HCT116 (cell line): ENCODE measurements around the gene SLC24A5.

Experiments used
- CEBPB ChIP-seq: IDR thresholded peaks from 2 replicates; pipeline ENCODE4 v1.6.1; 2012; ENCODE audit warnings: low read depth
- POLR2A ChIP-seq: IDR thresholded peaks from 2 replicates; pipeline ENCODE4 v1.7.0; 2011; ENCODE audit warnings: borderline replicate concordance; ENCODE audit not compliant: insufficient read depth, insufficient read length; ENCODE audit errors: extremely low read depth
- POLR2AphosphoS5 ChIP-seq: IDR thresholded peaks from 2 replicates; pipeline ENCODE4 v1.6.1; 2011; ENCODE audit warnings: mild to moderate bottlenecking, low read depth, low read length, moderate library complexity
- SP1 ChIP-seq: IDR thresholded peaks from 2 replicates; pipeline ENCODE4 v1.6.1; 2012; ENCODE audit warnings: low read depth
- TF ChIP-seq, protein P1 (sequence below): IDR thresholded peaks from 2 replicates; pipeline ENCODE4 v1.6.1; 2012
- TF ChIP-seq, protein P2 (sequence below), 3 experiments: fragments of 200-600 bp in 1 of 3; sonication (generic) in 1 of 3; IDR thresholded peaks in 2 of 3; conservative IDR thresholded peaks in 1 of 3; 2 replicates each; pipeline ENCODE4 v1.5.1; 2012 to 2017; ENCODE audit warnings: low read depth in 2 of 3, low read length in 2 of 3, antibody characterized with exemption in 1 of 3, borderline replicate concordance in 1 of 3, control low read depth in 1 of 3, mild to moderate bottlenecking in 1 of 3, mixed read lengths in 1 of 3, mixed run types in 1 of 3, moderate library complexity in 1 of 3; ENCODE audit not compliant: insufficient read depth in 1 of 3

DNA sequence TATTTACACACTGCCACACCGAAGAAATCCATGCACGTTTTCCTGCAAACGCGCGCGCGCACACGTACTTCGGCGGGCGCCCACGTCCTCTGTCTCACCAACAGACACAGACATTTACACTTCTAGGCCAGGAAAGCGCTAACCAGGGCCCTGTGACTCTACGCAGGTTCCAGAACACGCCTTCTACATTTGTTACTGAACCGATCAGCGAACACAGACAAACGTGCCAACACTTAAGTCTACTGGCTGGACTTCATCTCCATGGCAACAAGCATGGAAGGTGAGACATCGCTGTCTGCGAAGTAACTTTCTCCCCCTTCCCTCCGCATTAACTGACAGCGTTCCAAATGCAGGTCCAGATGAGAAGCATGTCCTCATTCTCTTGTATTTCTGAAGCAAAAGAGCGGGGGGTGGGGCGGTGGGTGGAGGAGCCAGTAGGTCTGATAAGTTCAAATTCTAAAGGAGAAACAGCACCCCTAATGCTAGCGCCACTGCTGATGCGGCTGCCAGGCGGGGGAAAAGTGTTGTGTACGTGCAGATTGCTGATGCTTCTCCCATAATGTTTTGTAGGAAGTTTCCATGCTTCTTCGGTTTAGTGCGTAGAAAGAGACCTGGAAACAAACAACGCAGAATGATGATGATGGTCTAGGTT, 70.9 kb downstream of the SLC24A5 start, which contains the start of gene CTXN2:
- TF ChIP-seq, protein P1, sequence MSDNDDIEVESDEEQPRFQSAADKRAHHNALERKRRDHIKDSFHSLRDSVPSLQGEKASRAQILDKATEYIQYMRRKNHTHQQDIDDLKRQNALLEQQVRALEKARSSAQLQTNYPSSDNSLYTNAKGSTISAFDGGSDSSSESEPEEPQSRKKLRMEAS = no peak
- TF ChIP-seq SP1 (no peak), CEBPB (no peak), POLR2AphosphoS5 (no peak), POLR2A (no peak)
- TF ChIP-seq, protein P2, sequence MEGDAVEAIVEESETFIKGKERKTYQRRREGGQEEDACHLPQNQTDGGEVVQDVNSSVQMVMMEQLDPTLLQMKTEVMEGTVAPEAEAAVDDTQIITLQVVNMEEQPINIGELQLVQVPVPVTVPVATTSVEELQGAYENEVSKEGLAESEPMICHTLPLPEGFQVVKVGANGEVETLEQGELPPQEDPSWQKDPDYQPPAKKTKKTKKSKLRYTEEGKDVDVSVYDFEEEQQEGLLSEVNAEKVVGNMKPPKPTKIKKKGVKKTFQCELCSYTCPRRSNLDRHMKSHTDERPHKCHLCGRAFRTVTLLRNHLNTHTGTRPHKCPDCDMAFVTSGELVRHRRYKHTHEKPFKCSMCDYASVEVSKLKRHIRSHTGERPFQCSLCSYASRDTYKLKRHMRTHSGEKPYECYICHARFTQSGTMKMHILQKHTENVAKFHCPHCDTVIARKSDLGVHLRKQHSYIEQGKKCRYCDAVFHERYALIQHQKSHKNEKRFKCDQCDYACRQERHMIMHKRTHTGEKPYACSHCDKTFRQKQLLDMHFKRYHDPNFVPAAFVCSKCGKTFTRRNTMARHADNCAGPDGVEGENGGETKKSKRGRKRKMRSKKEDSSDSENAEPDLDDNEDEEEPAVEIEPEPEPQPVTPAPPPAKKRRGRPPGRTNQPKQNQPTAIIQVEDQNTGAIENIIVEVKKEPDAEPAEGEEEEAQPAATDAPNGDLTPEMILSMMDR (IDR thresholded peaks at IDR 0.05 in 2 of 3, conservative IDR thresholded peaks at IDR 0.05 in 1 of 3; ENCODE audit: borderline replicate concordance in 1 of 3, insufficient read depth in 1 of 3, low read depth in 2 of 3, low read length in 2 of 3) = no peak
